NCI-H2196 treated with DMSO at 0.1 percent for 48 hours (cell line): ENCODE data around the gene ME2.
A peak's percentile ranks its signal among the peaks of the same experiment; 100 is the strongest.
"Not testable (repeated sequence)": the region's sequence is repeated elsewhere in the genome, so short reads cannot be mapped to it uniquely, and the experiment has no call there.

Source experiments
- DNase-seq: peaks from one replicate; lab custom pipeline; 2025; ENCODE audit not compliant: unreplicated experiment; lab: John Stamatoyannopoulos, UW

ME2 gene

DNA sequence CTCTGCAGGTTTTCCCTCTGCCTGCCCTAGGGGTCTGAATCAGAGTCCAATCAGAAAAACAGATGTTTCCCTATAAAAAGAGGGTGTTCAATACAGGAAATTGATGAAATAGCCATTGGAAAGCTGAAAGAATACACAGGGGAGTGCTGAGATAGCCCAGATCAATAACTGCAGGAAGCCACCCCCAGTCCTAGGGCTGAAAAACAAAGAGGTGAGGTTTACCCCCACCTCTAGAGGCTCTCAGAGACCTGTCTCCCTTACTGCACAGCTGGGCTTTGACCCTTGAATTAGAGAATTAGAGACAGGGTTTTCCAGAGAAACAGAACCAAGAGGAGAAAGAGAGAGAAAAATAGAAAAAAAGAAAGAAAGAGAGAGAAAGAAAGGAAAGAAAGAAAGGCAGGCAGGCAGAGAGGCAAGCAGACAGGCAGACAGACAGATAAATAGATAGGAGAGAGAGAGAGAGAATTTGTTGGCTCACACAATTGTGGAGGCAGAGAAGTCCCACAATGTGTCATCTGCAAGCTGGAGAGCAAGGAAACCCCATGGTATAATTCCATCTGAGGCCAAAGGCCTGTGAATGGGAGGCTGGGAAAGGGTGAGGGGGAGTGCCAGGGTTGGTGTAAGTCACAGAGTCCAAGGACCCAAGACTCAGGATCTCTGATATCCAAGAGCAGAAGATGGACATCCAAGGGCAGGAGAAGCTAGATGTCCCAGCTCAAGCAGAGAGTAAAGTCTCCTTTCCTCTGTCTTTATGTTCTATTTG is 18.9 kb upstream of the ME2 start:
- DNase-seq = no peak

GRCh38 chr18:50861617-50862016 is 17.3 kb upstream of the ME2 start:
- no peak for DNase-seq

- DNase-seq = no peak
Measured at GRCh38 chr18:50862401-50862800, 16.5 kb upstream of the ME2 start.

- no peak for DNase-seq
Measured at GRCh38 chr18:50863840-50864375, 15.0 kb upstream of the ME2 start.

GRCh38 chr18:50866765-50867164 is 12.2 kb upstream of the ME2 start:
- no peak for DNase-seq

- no peak for DNase-seq
Measured at GRCh38 chr18:50869150-50869549, 9.8 kb upstream of the ME2 start.

- DNase-seq = peak; percentile 25
Measured at GRCh38 chr18:50870138-50870845, 8.6 kb upstream of the ME2 start.

DNA sequence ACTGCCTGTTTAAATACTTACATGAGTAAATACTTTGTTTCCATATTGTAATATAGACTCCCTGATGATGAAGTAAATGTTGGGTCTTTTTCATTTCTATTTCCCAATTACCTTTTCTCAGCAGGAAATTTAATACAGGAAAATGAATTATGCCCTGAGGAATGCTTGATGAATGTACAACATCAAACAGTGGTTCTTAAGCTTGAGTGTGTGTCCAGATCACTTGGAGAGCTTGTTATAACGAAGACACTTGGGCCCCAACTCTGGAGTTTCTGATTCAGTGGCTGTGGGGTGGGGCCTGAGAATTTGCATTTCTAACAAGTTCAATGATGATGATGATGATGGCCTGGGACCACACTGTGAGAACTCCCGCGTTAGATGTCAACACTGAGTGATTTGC is 7.1 kb upstream of the ME2 start:
- no peak for DNase-seq

DNA sequence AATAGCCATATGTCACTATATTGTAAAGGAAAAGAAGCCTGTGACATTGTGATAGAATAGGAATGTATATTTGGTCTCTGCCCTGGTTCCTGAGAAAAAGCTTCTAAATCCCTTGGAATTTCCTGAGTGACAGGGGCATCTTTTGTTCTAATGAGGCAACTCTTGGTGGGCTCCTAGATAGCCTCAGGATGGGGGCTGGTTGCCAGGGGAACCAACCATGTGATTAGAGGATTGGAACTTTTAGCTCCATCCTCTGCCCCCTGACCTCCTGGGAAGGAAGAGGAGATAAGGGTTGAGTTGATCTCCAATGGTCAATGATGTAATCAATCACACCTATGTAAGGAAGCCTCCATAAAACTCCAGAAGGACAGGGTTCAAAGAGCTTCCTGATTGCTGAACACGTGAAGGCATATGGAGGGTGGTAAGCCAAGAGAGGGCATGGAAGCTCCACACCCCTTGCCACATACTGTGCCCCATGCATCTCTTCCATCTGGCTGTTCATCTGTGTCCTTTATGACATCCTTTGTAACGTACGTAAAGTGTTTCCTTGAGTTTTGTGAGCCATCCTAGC is 2.9 kb upstream of the ME2 start:
- DNase-seq = no peak

DNA sequence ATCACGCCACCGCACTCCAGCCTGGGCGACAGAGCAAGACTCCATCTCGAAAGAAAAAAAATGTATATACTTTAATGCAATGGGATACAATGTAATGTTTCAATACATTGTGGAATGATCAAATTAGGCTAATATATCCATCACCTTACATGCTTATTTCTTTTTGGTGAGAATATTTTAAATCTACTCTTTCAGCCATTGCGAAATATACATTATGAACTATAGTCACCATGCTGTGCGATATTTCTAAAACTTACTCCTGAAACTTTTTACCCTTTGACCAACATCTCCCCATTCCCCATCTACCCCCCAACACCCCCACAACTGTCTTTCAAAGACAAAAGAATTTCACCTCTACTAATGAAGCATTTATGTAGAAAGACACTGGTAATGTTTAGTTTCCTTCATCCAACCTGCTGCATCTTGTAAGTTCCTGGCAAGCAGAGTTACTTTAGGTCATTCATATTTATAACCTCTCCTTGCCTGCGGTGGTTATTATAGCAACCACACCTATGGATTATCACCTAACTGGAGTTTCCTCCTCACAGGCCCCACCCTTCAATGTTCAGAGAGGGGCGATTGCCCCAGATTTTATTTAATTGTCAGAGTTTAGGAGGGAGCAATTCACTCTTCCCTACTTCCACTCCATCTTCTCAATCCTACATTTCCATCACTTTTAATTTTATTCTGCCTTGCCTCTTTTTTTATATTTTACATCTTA is 1.2 kb upstream of the ME2 start:
- no peak for DNase-seq

- DNase-seq = no peak
Measured at GRCh38 chr18:50879302-50880118, 592 bp downstream of the ME2 start.

DNA sequence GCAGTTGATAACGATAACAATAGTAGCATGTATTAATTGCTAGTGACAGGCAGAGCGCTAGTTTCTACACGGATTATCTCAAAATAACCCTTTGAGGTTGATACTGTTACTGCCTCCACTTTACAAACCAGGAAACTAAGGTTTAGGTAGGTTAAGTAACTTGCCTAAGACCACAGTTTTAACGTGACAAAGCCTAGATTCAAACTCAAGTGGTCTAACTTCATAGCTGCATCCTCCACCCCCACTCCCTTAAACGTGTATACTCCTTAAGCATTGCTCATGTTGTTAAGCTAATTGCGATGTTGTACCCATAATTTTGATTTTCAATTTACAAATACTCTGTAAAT is 1.2 kb downstream of the ME2 start:
- no peak for DNase-seq

- not testable (repeated sequence) for DNase-seq
Measured at GRCh38 chr18:50880944-50881343, 2.0 kb downstream of the ME2 start.

- DNase-seq = no peak
Measured at GRCh38 chr18:50886929-50887328, 8.0 kb downstream of the ME2 start.

- DNase-seq = peak; percentile 12
Measured at GRCh38 chr18:50895350-50896045, 16.6 kb downstream of the ME2 start.

DNA sequence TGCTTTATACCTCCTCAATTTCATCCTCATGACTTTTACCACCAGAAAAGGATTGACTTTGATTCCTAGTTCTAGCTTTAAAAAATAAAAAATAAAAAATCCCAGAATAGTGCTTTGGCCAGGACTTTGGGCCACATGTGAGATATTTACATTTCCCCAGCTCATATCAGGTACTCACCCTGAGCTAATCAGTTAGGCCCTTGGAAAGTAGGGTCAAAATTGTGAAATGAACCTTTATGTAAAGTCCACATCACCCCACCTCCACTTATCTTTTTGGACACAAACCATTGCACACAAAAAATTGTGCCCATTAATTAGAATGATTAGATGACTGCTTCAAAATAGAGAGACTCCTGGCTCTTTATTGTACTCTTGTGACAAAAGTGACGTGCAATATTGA is 17.2 kb downstream of the ME2 start:
- DNase-seq = no peak

GRCh38 chr18:50898919-50899318 is 20.0 kb downstream of the ME2 start:
- DNase-seq = no peak

DNA sequence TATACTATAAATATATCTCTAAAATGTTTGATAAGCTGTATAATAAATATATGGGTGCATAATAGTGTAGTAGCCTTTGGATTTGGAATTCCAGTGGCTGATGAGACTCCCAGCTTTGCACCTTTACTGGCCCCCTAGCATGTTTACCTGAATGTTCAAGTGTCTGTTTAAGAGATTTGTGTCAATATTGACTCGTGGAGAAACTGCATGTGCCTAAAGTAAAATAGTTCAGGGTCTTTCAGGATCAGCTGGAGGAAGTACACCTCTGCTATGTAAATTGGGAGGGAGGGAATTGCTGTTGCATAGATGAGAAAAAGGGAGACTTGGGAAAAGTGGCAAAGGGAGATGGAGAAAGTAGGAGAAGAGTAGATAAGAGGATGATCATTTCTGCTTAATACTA is 23.9 kb downstream of the ME2 start:
- DNase-seq = no peak

- DNase-seq = no peak
Measured at GRCh38 chr18:50906843-50907242, 27.9 kb downstream of the ME2 start.

DNA sequence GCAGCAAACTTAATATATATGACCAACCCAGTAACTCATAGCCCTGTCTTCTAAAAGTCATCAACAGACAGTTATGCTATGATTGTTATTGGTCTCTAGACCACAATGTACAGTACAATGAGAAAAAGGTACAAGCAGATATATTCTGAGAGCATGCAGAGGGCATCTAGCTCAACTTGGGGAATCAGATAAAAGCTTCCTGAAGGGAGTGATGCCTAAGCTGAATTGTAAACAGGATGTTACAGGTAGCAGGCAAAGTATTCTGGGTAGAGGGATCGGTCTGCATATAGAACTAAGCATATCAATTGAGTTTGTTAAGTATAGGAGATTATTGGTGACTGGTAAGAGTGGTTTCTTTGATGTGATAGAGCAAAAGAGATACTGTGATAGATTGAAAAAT is 30.3 kb downstream of the ME2 start:
- DNase-seq = no peak
